Lower leg skin (tissue), 3 donors: ENCODE measurements around the gene HDGFL2.

Experiments
- CTCF ChIP-seq, 3 donors: fragments of 450-650 bp; IDR thresholded peaks; one replicate each; pipeline ENCODE4 v1.5.1; 2016; ENCODE audit warnings: antibody characterized with exemption in 3 of 3, mild to moderate bottlenecking in 3 of 3, moderate library complexity in 2 of 3
- POLR2A ChIP-seq, 2 donors: fragments of 450-650 bp; IDR thresholded peaks; one replicate each; pipeline ENCODE4 v1.6.1; 2016 to 2017; ENCODE audit warnings: antibody characterized with exemption in 2 of 2, mild to moderate bottlenecking in 1 of 2, moderate library complexity in 1 of 2

- TF ChIP-seq CTCF (IDR thresholded peaks at IDR 0.05) (no peak), POLR2A (IDR thresholded peaks at IDR 0.05) (no peak)
These were observed 67.8 kb downstream of the HDGFL2 start, which contains the start of gene LRG1 for GRCh38 chr19:4539693-4540581.
